Prostate gland (tissue), 2 donors: Measurements from ENCODE around the gene FAF1.

Experiments
- POLR2A ChIP-seq: fragments of 450-650 bp; IDR thresholded peaks from one replicate; pipeline ENCODE4 v1.6.1; 2016; ENCODE audit warnings: antibody characterized with exemption, mild to moderate bottlenecking
- POLR2AphosphoS5 ChIP-seq: sonication (generic); formaldehyde crosslinking; IDR thresholded peaks from one replicate; pipeline ENCODE4 v1.6.1; 2017; ENCODE audit warnings: antibody characterized with exemption
- TF ChIP-seq, protein P1 (sequence below), 4 experiments: fragments of 200-600 bp in 2 of 4; fragments of 450-650 bp in 2 of 4; sonication (generic) in 2 of 4; IDR thresholded peaks; 1 replicate in 3 of 4; 2 replicates in 1 of 4; pipeline ENCODE4 v1.5.1; 2016 to 2019; ENCODE audit warnings: antibody characterized with exemption in 4 of 4, mild to moderate bottlenecking in 2 of 4, moderate library complexity in 2 of 4

DNA sequence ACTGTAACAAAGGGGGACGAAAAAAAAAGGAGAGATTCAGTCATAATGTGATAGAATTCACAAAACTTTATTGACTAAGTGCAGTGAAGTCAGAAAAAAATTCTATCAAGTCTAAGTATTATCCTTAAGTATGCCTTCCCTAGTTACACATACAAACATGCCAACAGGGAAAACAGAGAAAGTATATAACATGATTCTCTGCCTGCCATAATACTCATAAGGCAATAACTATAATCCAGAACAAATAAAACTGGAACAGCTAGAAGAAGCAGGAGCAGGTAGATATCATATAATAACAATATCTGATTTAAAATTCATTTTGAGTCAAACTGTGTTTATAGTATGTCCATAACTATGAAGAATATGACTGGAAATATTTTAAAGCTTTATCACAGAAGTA lies 184.3 kb downstream of the FAF1 start:
- TF ChIP-seq POLR2A (no peak), POLR2AphosphoS5 (no peak)
- TF ChIP-seq, protein P1, sequence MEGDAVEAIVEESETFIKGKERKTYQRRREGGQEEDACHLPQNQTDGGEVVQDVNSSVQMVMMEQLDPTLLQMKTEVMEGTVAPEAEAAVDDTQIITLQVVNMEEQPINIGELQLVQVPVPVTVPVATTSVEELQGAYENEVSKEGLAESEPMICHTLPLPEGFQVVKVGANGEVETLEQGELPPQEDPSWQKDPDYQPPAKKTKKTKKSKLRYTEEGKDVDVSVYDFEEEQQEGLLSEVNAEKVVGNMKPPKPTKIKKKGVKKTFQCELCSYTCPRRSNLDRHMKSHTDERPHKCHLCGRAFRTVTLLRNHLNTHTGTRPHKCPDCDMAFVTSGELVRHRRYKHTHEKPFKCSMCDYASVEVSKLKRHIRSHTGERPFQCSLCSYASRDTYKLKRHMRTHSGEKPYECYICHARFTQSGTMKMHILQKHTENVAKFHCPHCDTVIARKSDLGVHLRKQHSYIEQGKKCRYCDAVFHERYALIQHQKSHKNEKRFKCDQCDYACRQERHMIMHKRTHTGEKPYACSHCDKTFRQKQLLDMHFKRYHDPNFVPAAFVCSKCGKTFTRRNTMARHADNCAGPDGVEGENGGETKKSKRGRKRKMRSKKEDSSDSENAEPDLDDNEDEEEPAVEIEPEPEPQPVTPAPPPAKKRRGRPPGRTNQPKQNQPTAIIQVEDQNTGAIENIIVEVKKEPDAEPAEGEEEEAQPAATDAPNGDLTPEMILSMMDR (IDR thresholded peaks at IDR 0.05) = no peak
